Esophagus (tissue), 2 donors: Measurements from ENCODE around the gene RUFY1. TPM values are rescaled to one million over a fixed set of nuclear protein-coding genes. Genes with fewer than 3 reads are reported as not detected.
A peak's percentile ranks its signal among the peaks of the same experiment; 100 is the strongest.

Experiments
- H3K27ac ChIP-seq, 2 donors: one replicate each; pipeline ENCODE4 v1.5.1; 2013; ENCODE audit warnings: low read depth in 2 of 2, mild to moderate bottlenecking in 2 of 2, inconsistent platforms in 1 of 2, low read length in 1 of 2, moderate library complexity in 1 of 2
- H3K27me3 ChIP-seq, 2 donors: one replicate each; pipeline ENCODE4 v1.6.1; 2013; ENCODE audit warnings: low read length in 2 of 2, control low read depth in 1 of 2, mild to moderate bottlenecking in 1 of 2; ENCODE audit not compliant: insufficient read depth in 2 of 2, control insufficient read depth in 1 of 2
- H3K36me3 ChIP-seq, 2 donors: one replicate each; pipeline ENCODE4 v1.6.1; 2013; ENCODE audit warnings: low read length in 1 of 2; ENCODE audit not compliant: control insufficient read depth in 2 of 2, insufficient read depth in 2 of 2
- H3K4me1 ChIP-seq, 2 donors: one replicate each; pipeline ENCODE4 v1.6.1; 2013; ENCODE audit warnings: low read length in 1 of 2; ENCODE audit not compliant: control insufficient read depth in 2 of 2, insufficient read depth in 2 of 2
- H3K4me3 ChIP-seq, 2 donors: one replicate each; pipeline ENCODE4 v1.5.1; 2013; ENCODE audit warnings: low read length in 2 of 2, mild to moderate bottlenecking in 2 of 2, low read depth in 1 of 2, moderate library complexity in 1 of 2
- H3K9me3 ChIP-seq, 2 donors: one replicate each; pipeline ENCODE4 v1.6.1; 2013; ENCODE audit warnings: mild to moderate bottlenecking in 2 of 2, low read depth in 1 of 2, low read length in 1 of 2, moderate library complexity in 1 of 2; ENCODE audit not compliant: control insufficient read depth in 2 of 2, insufficient read depth in 1 of 2
- WGBS, 2 donors: extraction: QIAGEN DNeasy Blood & Tissue Kit; methylation state at CpG; one replicate each; pipeline ENCODE4 v1.1.7; 2013; 5-methylcytosine and 5-hydroxymethylcytosine counted together
- polyA plus RNA-seq, 2 donors: library from polyadenylated mRNA; stranded (reverse); fragments of 200-250 nt; gene quantifications; one replicate each; pipeline ENCODE4 v1.2.3, GENCODE V29; 2013
- donor health status: healthy with polysubstance abuse.
- donor health status: Bipolar disorder and iron deficiency.

Gene RUFY1
- polyA plus RNA-seq, 2 donors, result 30.1 to 31.9 TPM

GRCh38 chr5:179559284-179560252, 9.2 kb downstream of the RUFY1 start:
- peaks cover 0 to 5% of the 10 kb centered on the region in 2 donors for H3K36me3 ChIP-seq
- no peaks in the 10 kb centered on the region for H3K27me3 ChIP-seq
- peak overlapping the region; percentile 91 to 92 for H3K27ac ChIP-seq
- peaks cover 0 to 6% of the 10 kb centered on the region in 2 donors for H3K4me1 ChIP-seq
- 5 to 9% methylated on average over 52 of the region's 52 CpGs for WGBS, 2 donors
- no peaks in the 10 kb centered on the region for H3K9me3 ChIP-seq
- peak overlapping the region; percentile 50 to 59 for H3K4me3 ChIP-seq

GRCh38 chr5:179564526-179564925, 14.2 kb downstream of the RUFY1 start:
- H3K36me3 ChIP-seq, result peaks cover 3 to 18% of the 10 kb centered on the region in 2 donors
- no peak overlapping the region for H3K4me3 ChIP-seq
- no peaks in the 10 kb centered on the region for H3K9me3 ChIP-seq
- no peaks in the 10 kb centered on the region for H3K27me3 ChIP-seq
- WGBS, 2 donors, result 49 to 87% methylated on average over 2 of the region's 2 CpGs
- H3K4me1 ChIP-seq, result peaks cover 0 to 6% of the 10 kb centered on the region in 2 donors
- no peak overlapping the region for H3K27ac ChIP-seq

GRCh38 chr5:179568721-179569120, 18.4 kb downstream of the RUFY1 start:
- H3K27ac ChIP-seq, result no peak overlapping the region
- peaks cover 10 to 27% of the 10 kb centered on the region in 2 donors for H3K36me3 ChIP-seq
- no peaks in the 10 kb centered on the region for H3K9me3 ChIP-seq
- no peaks in the 10 kb centered on the region for H3K27me3 ChIP-seq
- 71 to 73% methylated on average over 7 of the region's 7 CpGs for WGBS, 2 donors
- H3K4me3 ChIP-seq, result no peak overlapping the region
- H3K4me1 ChIP-seq, result no peaks in the 10 kb centered on the region

GRCh38 chr5:179572386-179572785, 22.0 kb downstream of the RUFY1 start:
- no peak overlapping the region for H3K27ac ChIP-seq
- H3K9me3 ChIP-seq, result no peaks in the 10 kb centered on the region
- WGBS, 2 donors, result 84 to 88% methylated on average over 8 of the region's 8 CpGs
- peaks cover 11 to 29% of the 10 kb centered on the region in 2 donors for H3K36me3 ChIP-seq
- H3K27me3 ChIP-seq, result no peaks in the 10 kb centered on the region
- H3K4me3 ChIP-seq, result no peak overlapping the region
- H3K4me1 ChIP-seq, result no peaks in the 10 kb centered on the region

GRCh38 chr5:179577286-179577960, 27.1 kb downstream of the RUFY1 start:
- H3K27ac ChIP-seq, result no peak overlapping the region
- no peaks in the 10 kb centered on the region for H3K9me3 ChIP-seq
- no peak overlapping the region for H3K4me3 ChIP-seq
- peaks cover 5 to 7% of the 10 kb centered on the region in 2 donors for H3K36me3 ChIP-seq
- H3K27me3 ChIP-seq, result no peaks in the 10 kb centered on the region
- WGBS, 2 donors, result 95 to 96% methylated on average over 42 of the region's 42 CpGs
- no peaks in the 10 kb centered on the region for H3K4me1 ChIP-seq

- H3K4me1 ChIP-seq, result no peaks in the 10 kb centered on the region
- no peaks in the 10 kb centered on the region for H3K9me3 ChIP-seq
- 78 to 86% methylated on average over 9 of the region's 9 CpGs for WGBS, 2 donors
- no peak overlapping the region for H3K4me3 ChIP-seq
- peaks cover 9 to 19% of the 10 kb centered on the region in 2 donors for H3K36me3 ChIP-seq
- H3K27ac ChIP-seq, result no peak overlapping the region
- no peaks in the 10 kb centered on the region for H3K27me3 ChIP-seq
These were observed 35.6 kb downstream of the RUFY1 start for GRCh38 chr5:179585941-179586401.

GRCh38 chr5:179588166-179588565, 37.8 kb downstream of the RUFY1 start:
- Histone ChIP-seq H3K27me3 (no peaks in the 10 kb centered on the region), H3K9me3 (no peaks in the 10 kb centered on the region), H3K36me3 (peaks cover 12 to 19% of the 10 kb centered on the region in 2 donors), H3K27ac (no peak overlapping the region), H3K4me3 (no peak overlapping the region), H3K4me1 (no peaks in the 10 kb centered on the region)
- 84 to 89% methylated on average over 3 of the region's 3 CpGs for WGBS, 2 donors

- peaks cover 0 to 7% of the 10 kb centered on the region in 2 donors for H3K4me1 ChIP-seq
- peaks cover 17 to 45% of the 10 kb centered on the region in 2 donors for H3K36me3 ChIP-seq
- no peaks in the 10 kb centered on the region for H3K27me3 ChIP-seq
- H3K27ac ChIP-seq, result no peak overlapping the region
- H3K4me3 ChIP-seq, result no peak overlapping the region
- 64 to 68% methylated on average over 6 of the region's 6 CpGs for WGBS, 2 donors
- no peaks in the 10 kb centered on the region for H3K9me3 ChIP-seq
These were observed 45.6 kb downstream of the RUFY1 start for GRCh38 chr5:179595916-179596315.

GRCh38 chr5:179596421-179596820, 46.1 kb downstream of the RUFY1 start:
- no peaks in the 10 kb centered on the region for H3K27me3 ChIP-seq
- peaks cover 0 to 7% of the 10 kb centered on the region in 2 donors for H3K4me1 ChIP-seq
- H3K36me3 ChIP-seq, result peaks cover 15 to 48% of the 10 kb centered on the region in 2 donors
- WGBS, 2 donors, result 85 to 88% methylated on average over 13 of the region's 13 CpGs
- no peak overlapping the region for H3K4me3 ChIP-seq
- H3K9me3 ChIP-seq, result no peaks in the 10 kb centered on the region
- no peak overlapping the region for H3K27ac ChIP-seq
